Caco-2 (cell line): Measurements from ENCODE around the gene STK25. TPM values are rescaled to one million over a fixed set of nuclear protein-coding genes. Genes with fewer than 3 reads are reported as not detected.

ENCODE experiments used
- BruUV-seq: library from RNA; stranded (reverse); fragments of 400-500 nt; replicated peaks from 2 replicates; lab custom pipeline; 2021; lab: Mats Ljungman, UMichigan
- CTCF ChIA-PET: fragments of 300-600 bp; sonication (Branson Sonifier 250); formaldehyde crosslinking; loops from one replicate; lab custom pipeline; 2022; ENCODE audit warnings: antibody characterized with exemption; lab: Charles Lee
- POLR2A ChIA-PET: fragments of 300-600 bp; sonication (Branson Sonifier 250); formaldehyde crosslinking; loops from one replicate; lab custom pipeline; 2022; ENCODE audit warnings: antibody characterized with exemption; lab: Charles Lee
- DNase-seq, 2 experiments: peaks; one replicate each; pipeline versions ENCODE4 v3.0.0 to v3.0.0-alpha.2; 2020 to 2022
- H3K27me3 ChIP-seq: replicated peaks from 2 replicates; pipeline ENCODE4 v1.6.0; 2011; ENCODE audit warnings: low read length; ENCODE audit not compliant: control insufficient read depth, insufficient read depth
- H3K36me3 ChIP-seq: 2 replicates; pipeline ENCODE4 v1.5.1; 2011; ENCODE audit warnings: low read length; ENCODE audit not compliant: control insufficient read depth, insufficient read depth
- H3K4me1 ChIP-seq: fragments of 250-450 bp; sonication (Bioruptor Pico); 2 replicates; pipeline ENCODE4 v1.5.1; 2020; ENCODE audit warnings: mild to moderate bottlenecking
- H3K4me3 ChIP-seq: 2 replicates; pipeline ENCODE4 v1.5.1; 2011; ENCODE audit warnings: low read depth, mild to moderate bottlenecking, control low read depth, low read length
- H3K9me3 ChIP-seq: fragments of 250-450 bp; sonication (Bioruptor Pico); 2 replicates; pipeline ENCODE4 v1.5.1; 2020; ENCODE audit warnings: mild to moderate bottlenecking, moderate library complexity
- H3K27ac Mint-ChIP-seq: one replicate; pipeline ENCODE4 v1.8.0; 2022; ENCODE audit warnings: mixed read lengths; ENCODE audit not compliant: unreplicated experiment
- H3K27me3 Mint-ChIP-seq: one replicate; pipeline ENCODE4 v1.8.0; 2022; ENCODE audit warnings: mixed read lengths; ENCODE audit not compliant: insufficient read depth, unreplicated experiment
- H3K36me3 Mint-ChIP-seq: one replicate; pipeline ENCODE4 v1.8.0; 2022; ENCODE audit warnings: mild to moderate bottlenecking, mixed read lengths; ENCODE audit not compliant: insufficient read depth, unreplicated experiment
- H3K4me1 Mint-ChIP-seq: one replicate; pipeline ENCODE4 v1.8.0; 2022; ENCODE audit warnings: low read depth, mixed read lengths; ENCODE audit not compliant: unreplicated experiment
- H3K4me3 Mint-ChIP-seq: one replicate; pipeline ENCODE4 v1.8.0; 2022; ENCODE audit warnings: mild to moderate bottlenecking, moderate library complexity, mixed read lengths; ENCODE audit not compliant: unreplicated experiment
- H3K9me3 Mint-ChIP-seq: one replicate; pipeline ENCODE4 v1.8.0; 2022; ENCODE audit warnings: mixed read lengths; ENCODE audit not compliant: unreplicated experiment
- CTCF ChIP-seq, 2 experiments: fragments of 200-600 bp in 1 of 2; IDR thresholded peaks; 1 replicate in 1 of 2; 2 replicates in 1 of 2; pipeline versions ENCODE4 v1.5.1 to v1.8.0; 2011 to 2022; ENCODE audit warnings: antibody characterized with exemption in 1 of 2, control low read depth in 1 of 2, inconsistent platforms in 1 of 2, low read depth in 1 of 2, low read length in 1 of 2, mild to moderate bottlenecking in 1 of 2, moderate library complexity in 1 of 2; ENCODE audit not compliant: insufficient read depth in 1 of 2, severe bottlenecking in 1 of 2, unreplicated experiment in 1 of 2
- intact Hi-C: fragments of 100-400 bp; cut with micrococcal nuclease; formaldehyde crosslinking; loops from one replicate; pipeline ENCODE4 v1.10.0; 2022; ENCODE audit not compliant: unreplicated experiment
- total RNA-seq: library from RNA; stranded (reverse); gene quantifications from 2 replicates; pipeline ENCODE4 v1.2.3, GENCODE V29; 2022

STK25 gene
- total RNA-seq, 1 experiment from 2014 or later: 92.6 TPM

GRCh38 chr2:241551998-241552737, 43.8 kb upstream of the STK25 start:
- Histone ChIP-seq H3K4me1 (peaks cover 13% of the 10 kb centered on the region), H3K4me3 (no peak overlapping the region), H3K9me3 (no peaks in the 10 kb centered on the region), H3K36me3 (no peaks in the 10 kb centered on the region), H3K27me3 (no peaks in the 10 kb centered on the region)
- no peaks in the 10 kb centered on the region for H3K36me3 Mint-ChIP-seq
- no peaks in the 10 kb centered on the region for H3K9me3 Mint-ChIP-seq
- ChIA-PET CTCF (no interaction called here), POLR2A (no interaction called here)
- no peak overlapping the region for H3K4me3 Mint-ChIP-seq
- intact Hi-C loops: no loop called here
- no peak for DNase-seq
- no peak overlapping the region for H3K27ac Mint-ChIP-seq
- no peak for TF ChIP-seq CTCF (IDR thresholded peaks at IDR 0.05; ENCODE audit: insufficient read depth in 1 of 2, low read depth in 1 of 2, low read length in 1 of 2, severe bottlenecking in 1 of 2, unreplicated experiment in 1 of 2)
- BruUV-seq: no TSS peak
- no peaks in the 10 kb centered on the region for H3K4me1 Mint-ChIP-seq
- H3K27me3 Mint-ChIP-seq: no peaks in the 10 kb centered on the region

GRCh38 chr2:241551599-241551997, 43.2 kb upstream of the STK25 start:
- ChIA-PET CTCF (no interaction called here), POLR2A (no interaction called here)
- Histone ChIP-seq H3K27me3 (no peaks in the 10 kb centered on the region), H3K4me1 (peaks cover 17% of the 10 kb centered on the region), H3K4me3 (no peak overlapping the region), H3K36me3 (no peaks in the 10 kb centered on the region), H3K9me3 (no peaks in the 10 kb centered on the region)
- H3K4me3 Mint-ChIP-seq: no peak overlapping the region
- no peaks in the 10 kb centered on the region for H3K36me3 Mint-ChIP-seq
- H3K27me3 Mint-ChIP-seq: no peaks in the 10 kb centered on the region
- DNase-seq: no peak
- no peak for TF ChIP-seq CTCF (IDR thresholded peaks at IDR 0.05; ENCODE audit: insufficient read depth in 1 of 2, low read depth in 1 of 2, low read length in 1 of 2, severe bottlenecking in 1 of 2, unreplicated experiment in 1 of 2)
- no peak overlapping the region for H3K27ac Mint-ChIP-seq
- no peaks in the 10 kb centered on the region for H3K4me1 Mint-ChIP-seq
- H3K9me3 Mint-ChIP-seq: no peaks in the 10 kb centered on the region
- intact Hi-C loops: no loop called here
- no TSS peak for BruUV-seq

- no TSS peak for BruUV-seq
- Mint-ChIP-seq H3K27ac (no peak overlapping the region), H3K4me3 (no peak overlapping the region), H3K36me3 (no peaks in the 10 kb centered on the region), H3K9me3 (no peaks in the 10 kb centered on the region), H3K27me3 (no peaks in the 10 kb centered on the region), H3K4me1 (no peaks in the 10 kb centered on the region)
- Histone ChIP-seq H3K27me3 (no peaks in the 10 kb centered on the region), H3K4me3 (no peak overlapping the region), H3K9me3 (no peaks in the 10 kb centered on the region), H3K4me1 (peaks cover 24% of the 10 kb centered on the region), H3K36me3 (no peaks in the 10 kb centered on the region)
- CTCF ChIA-PET: interaction anchor here (0.6 kb wide), 1 partner anchor 27 kb away, joined by 3 read pairs; no protein-coding TSS in a partner anchor
- POLR2A ChIA-PET: no interaction called here
- DNase-seq: no peak
- intact Hi-C loops: no loop called here
- TF ChIP-seq CTCF (IDR thresholded peaks at IDR 0.05; ENCODE audit: insufficient read depth in 1 of 2, low read depth in 1 of 2, low read length in 1 of 2, severe bottlenecking in 1 of 2, unreplicated experiment in 1 of 2): no peak
Measured at GRCh38 chr2:241550616-241551580, 42.5 kb upstream of the STK25 start.
